Body of pancreas (tissue), 4 donors: ENCODE measurements around the gene CRAT.

Experiments used
- CTCF ChIP-seq, 7 experiments: fragments of 450-650 bp in 4 of 7; fragments of 200-600 bp in 3 of 7; sonication (generic) in 3 of 7; IDR thresholded peaks; one replicate each; pipeline ENCODE4 v1.5.1; 2016 to 2019; ENCODE audit warnings: antibody characterized with exemption in 7 of 7
- POLR2A ChIP-seq, 3 donors: fragments of 450-650 bp; IDR thresholded peaks; one replicate each; pipeline ENCODE4 v1.6.1; 2016; ENCODE audit warnings: antibody characterized with exemption in 3 of 3, mild to moderate bottlenecking in 2 of 3

GRCh38 chr9:129068990-129069861, 41.4 kb downstream of the CRAT start:
- peak in 1 of 3 donors; percentile 19 for TF ChIP-seq POLR2A (IDR thresholded peaks at IDR 0.05)
- TF ChIP-seq CTCF (IDR thresholded peaks at IDR 0.05), result peak in 3 of 7 experiments; percentile 21 to 30 (median 26)
